ENCODE data around the gene SNX9.
"Not testable (repeated sequence)": the region's sequence is repeated elsewhere in the genome, so short reads cannot be mapped to it uniquely, and the experiment has no call there.

SNX9 gene

GRCh38 chr6:157893238-157893637 is 70.2 kb downstream of the SNX9 start:
- DNase-seq: peak; percentile 69

GRCh38 chr6:157895585-157895984 is 72.5 kb downstream of the SNX9 start:
- DNase-seq: no peak

GRCh38 chr6:157896932-157897331 is 73.9 kb downstream of the SNX9 start:
- no peak for DNase-seq

GRCh38 chr6:157898169-157898568 is 75.1 kb downstream of the SNX9 start:
- DNase-seq: peak; percentile 29

- DNase-seq: no peak
Measured at GRCh38 chr6:157898640-157899039, 75.6 kb downstream of the SNX9 start.

GRCh38 chr6:157900262-157900661 is 77.2 kb downstream of the SNX9 start:
- not testable (repeated sequence) for DNase-seq

GRCh38 chr6:157900751-157901150 is 77.7 kb downstream of the SNX9 start:
- not testable (repeated sequence) for DNase-seq

GRCh38 chr6:157904999-157905398 is 82.0 kb downstream of the SNX9 start:
- no peak for DNase-seq

- DNase-seq: no peak
Measured at GRCh38 chr6:157905590-157906342, 82.7 kb downstream of the SNX9 start.

DNA sequence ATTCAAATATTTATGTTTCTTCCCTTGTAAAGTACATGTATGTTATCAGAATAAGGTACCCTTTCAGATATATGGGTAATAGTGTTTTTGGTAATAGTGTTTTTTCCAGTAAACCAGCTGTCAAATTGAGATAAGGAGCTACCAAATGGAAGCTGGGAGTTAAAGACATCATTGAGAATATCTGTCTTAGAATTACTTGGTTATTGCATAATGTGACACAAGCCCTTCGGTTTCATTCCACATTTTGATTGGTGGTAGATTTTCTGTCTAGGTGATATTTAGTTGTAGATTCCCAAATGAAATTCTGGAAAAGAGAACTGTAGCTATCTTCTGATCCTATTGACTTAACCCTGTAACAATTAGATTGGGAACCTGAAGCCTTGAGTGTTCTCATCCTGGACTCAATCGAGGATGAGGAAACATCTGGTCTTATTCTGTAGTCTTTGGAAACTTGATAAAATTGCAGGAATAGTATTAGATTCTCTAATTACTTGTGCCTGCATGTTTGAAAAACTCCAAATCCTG is 83.6 kb downstream of the SNX9 start:
- no peak for DNase-seq

- no peak for DNase-seq
Measured at GRCh38 chr6:157907651-157908050, 84.6 kb downstream of the SNX9 start.

GRCh38 chr6:157908369-157909281 is 85.6 kb downstream of the SNX9 start:
- DNase-seq: no peak

DNA sequence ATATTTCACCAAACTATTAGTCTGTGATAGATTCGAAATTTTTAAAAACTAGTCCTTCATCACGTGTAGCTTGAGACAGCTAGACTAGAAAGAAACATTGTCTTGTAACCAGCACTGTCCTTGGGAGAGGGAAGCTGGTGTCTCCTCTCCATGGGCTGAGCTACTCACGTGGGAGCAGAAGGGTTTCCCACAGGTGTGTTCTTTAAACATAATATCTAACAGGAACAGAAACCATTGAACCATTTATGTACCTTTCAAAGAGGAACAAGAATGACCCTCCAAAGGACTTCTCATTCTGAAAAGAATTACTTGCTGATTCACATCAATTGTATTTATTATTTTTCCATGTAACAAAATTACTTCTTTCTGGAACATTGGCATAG is 86.2 kb downstream of the SNX9 start:
- no peak for DNase-seq

- DNase-seq: no peak
Measured at GRCh38 chr6:157911278-157911677, 88.2 kb downstream of the SNX9 start.

GRCh38 chr6:157911786-157912185 is 88.7 kb downstream of the SNX9 start:
- no peak for DNase-seq

DNA sequence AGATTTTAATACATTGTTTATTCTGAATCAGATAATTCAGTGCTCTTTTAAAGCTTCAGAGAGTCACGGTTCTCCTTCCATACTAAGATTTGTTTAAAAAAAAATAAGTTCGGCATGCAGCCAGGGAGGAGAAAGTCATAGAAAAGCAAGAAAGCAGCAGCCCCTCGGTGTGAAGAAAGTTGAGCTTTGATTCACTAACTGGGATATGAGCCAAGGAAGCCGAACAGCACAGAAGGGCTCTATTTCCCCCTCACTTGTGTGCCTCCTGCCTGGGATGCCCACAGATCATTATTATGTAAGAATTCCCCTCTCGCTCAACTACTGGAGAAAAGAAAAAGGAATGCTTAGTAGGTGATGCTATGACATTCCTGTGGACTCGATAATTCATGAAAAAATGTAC is 89.3 kb downstream of the SNX9 start:
- no peak for DNase-seq

GRCh38 chr6:157921685-157922367 is 98.8 kb downstream of the SNX9 start:
- DNase-seq: no peak

DNA sequence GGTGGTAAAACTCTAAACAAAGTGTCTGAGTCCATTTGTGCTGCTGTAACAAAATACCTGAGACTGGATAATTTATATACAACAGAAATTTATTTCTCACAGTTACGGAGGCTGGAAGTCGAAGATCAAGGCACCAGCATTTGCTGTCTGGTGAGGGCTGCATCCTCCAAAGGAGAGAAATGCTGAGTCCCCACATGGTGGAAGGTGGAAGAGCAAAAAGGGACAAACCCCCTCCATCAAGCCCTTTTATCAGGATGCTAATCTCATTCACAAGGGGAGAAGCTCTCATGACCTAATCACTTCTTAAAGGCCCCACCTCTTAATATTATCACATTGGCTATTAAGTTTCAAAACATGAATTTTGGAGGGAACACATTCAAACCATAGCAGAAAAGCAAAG is 102.7 kb downstream of the SNX9 start:
- DNase-seq: no peak

GRCh38 chr6:157927011-157927410 is 104.0 kb downstream of the SNX9 start:
- DNase-seq: no peak

- DNase-seq: peak; percentile 9
Measured at GRCh38 chr6:157928428-157928827, 105.4 kb downstream of the SNX9 start.

- no peak for DNase-seq
Measured at GRCh38 chr6:157929076-157929475, 106.0 kb downstream of the SNX9 start.

- no peak for DNase-seq
Measured at GRCh38 chr6:157929765-157930319, 106.8 kb downstream of the SNX9 start.

GRCh38 chr6:157935786-157936185 is 112.7 kb downstream of the SNX9 start:
- no peak for DNase-seq
